GM21367 (cell line): ENCODE results near the gene DNAJC27.

Source experiments
- ATAC-seq: cut with Tn5 transposase; IDR thresholded peaks from one replicate; pipeline ENCODE4 v1.9.1; 2021; ENCODE audit not compliant: unreplicated experiment

Gene DNAJC27

GRCh38 chr2:24970483-24971285, 1.1 kb downstream of the DNAJC27 start:
- no peak for ATAC-seq

DNA sequence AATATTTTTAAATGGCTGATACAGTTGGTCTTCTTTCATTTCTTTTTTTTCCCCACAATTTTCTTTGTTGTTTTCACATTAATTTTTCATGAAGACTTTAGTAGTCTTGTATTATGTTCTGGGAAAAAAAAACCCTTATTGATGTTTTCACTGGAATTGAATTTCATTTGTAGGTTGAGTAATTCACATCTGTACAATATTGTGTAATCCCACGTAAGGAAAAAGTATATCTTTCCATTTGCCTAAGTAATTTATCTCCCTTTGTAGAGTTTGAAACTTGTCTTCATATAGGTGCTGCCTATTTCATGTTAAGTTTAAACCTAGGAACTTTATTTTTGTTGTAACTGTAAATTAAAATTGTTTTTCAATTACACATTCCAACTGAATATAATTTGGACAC, 2.0 kb downstream of the DNAJC27 start:
- ATAC-seq, result no peak

DNA sequence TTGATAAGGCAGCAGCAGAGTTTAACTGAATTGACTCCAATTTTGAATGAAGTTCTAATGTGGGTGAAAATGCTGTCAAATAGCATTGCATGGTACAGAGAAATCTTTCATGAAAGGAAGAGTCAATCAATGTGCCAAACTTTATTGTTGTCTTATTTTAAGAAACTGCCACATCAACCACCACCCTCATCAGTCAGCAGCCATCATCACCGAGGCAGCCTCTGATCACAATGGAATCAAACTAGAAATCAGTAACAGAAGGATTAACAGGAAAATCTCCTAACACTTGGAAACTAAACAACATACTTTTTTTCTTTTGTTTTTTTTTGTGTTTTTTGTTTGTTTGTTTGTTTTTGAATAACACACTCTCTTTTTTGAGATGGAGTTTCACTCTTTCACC, 9.9 kb downstream of the DNAJC27 start:
- no peak for ATAC-seq

DNA sequence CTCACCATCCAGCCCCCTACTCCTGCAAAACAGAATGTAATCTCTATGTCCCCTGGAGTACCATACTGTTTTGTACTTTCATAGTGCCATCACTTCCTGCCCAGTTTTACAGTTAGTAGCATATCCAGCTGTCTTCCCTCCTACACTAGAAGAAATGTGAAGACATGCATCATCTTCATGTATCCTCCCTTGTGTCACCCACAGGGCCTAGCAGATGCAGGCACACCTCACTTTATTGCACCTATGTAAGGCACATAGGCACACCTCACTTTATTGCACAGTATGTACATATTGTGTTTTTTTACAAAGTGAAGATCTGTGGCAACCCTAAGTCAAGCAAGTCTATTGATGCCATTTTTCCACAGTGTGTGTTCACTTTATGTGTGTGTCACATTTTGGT, 12.0 kb downstream of the DNAJC27 start:
- no peak for ATAC-seq

GRCh38 chr2:24958411-24958935, 13.3 kb downstream of the DNAJC27 start:
- no peak for ATAC-seq

DNA sequence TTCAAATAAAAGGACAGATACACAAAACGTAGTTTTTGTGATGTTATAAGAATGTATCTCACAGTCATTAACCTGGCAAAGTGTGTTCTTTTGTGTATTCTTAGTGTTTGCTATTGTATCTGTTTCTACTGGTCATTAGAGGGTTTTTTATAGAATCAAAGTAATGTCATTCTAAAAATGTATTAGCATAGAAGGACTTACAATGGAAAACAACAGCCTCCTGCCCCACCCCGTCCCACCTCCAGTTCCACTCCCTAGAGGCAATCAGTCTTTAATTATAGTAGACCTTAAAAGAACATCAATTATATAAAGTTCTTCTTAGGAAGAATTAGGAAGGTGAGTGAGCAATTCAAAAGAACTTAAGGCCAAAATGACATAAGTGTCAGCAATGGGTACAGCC, 13.8 kb downstream of the DNAJC27 start:
- ATAC-seq, result no peak

- ATAC-seq, result no peak
These were observed 14.5 kb downstream of the DNAJC27 start for GRCh38 chr2:24957221-24957620.

DNA sequence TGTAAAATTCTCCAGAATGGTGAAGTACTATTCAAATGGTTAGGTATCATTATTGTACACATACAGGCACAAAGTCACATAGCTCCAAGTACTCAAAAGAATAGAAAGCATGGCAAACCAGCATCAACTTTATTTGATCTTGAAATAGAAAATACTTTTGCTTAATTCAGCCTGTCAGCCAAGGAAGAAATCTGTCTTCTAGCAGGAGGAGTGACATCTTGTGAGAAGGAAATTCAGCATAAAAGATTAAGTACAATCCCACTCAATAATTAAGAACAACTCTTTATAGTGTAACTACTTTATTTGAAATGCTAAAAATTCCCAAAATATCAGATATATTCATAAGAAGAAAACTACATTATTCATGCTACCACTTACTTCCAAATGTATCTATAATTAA, 15.8 kb downstream of the DNAJC27 start:
- ATAC-seq, result no peak

DNA sequence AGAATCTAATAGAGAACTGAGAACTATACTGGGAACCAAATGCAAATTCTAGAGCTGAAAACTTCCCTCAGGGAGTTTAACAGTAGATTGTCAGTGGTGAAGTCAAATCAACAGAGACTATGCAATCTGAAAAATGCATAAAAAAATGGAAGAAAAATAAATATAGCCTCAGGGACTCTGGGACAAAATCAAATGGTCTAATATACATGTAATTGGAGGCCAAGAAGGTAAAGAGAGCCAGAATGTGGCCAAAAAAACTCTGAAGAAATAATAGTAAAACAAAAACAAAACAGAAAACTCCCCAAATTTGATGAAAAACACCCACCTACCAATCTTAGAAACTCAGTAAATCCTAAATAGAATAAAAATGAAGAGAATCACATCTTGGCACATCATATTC, 16.5 kb downstream of the DNAJC27 start:
- ATAC-seq, result no peak

DNA sequence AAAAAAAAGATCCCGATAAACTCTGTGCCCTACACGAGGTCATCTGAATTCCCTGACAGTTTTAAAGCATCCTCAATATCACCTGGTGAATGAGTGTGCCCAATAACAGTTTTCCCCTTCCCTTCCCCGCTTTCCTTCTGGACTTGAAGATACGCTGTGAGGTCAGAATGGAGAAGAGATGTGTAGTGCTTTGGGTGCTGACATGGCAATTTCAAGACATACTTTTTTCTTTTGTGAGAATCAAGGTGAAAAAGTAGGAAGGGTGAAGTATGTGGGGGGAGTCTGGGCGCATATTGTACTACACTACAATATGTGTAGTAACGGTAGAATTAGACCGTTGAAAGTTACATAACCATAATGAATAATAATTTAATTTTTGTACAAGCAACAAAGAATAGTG, 21.7 kb downstream of the DNAJC27 start:
- no peak for ATAC-seq

DNA sequence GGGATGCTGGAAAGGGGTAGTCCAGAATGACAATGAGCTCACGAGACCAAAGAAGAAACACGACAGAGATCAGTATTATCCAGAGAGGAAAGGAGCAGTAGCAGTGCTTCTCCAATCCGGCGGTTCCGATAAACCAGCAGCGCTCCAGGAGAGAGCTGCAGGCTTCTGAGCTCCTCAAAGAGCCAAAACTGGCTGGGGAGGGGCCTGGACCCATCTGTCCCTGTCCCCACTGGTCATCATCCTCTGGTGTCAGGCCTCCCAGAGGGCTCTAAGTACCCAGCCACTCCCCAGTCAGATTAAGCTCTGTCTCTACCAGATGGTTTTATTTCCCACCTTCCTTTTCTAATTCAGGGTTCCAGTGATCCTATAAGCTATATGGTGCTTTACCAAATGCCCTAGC, 23.2 kb downstream of the DNAJC27 start:
- no peak for ATAC-seq

GRCh38 chr2:24947561-24948157, 24.1 kb downstream of the DNAJC27 start:
- ATAC-seq, result no peak

GRCh38 chr2:24945907-24946306, 25.8 kb downstream of the DNAJC27 start:
- ATAC-seq, result no peak

- ATAC-seq, result no peak
These were observed 28.2 kb downstream of the DNAJC27 start for GRCh38 chr2:24943427-24944053.

DNA sequence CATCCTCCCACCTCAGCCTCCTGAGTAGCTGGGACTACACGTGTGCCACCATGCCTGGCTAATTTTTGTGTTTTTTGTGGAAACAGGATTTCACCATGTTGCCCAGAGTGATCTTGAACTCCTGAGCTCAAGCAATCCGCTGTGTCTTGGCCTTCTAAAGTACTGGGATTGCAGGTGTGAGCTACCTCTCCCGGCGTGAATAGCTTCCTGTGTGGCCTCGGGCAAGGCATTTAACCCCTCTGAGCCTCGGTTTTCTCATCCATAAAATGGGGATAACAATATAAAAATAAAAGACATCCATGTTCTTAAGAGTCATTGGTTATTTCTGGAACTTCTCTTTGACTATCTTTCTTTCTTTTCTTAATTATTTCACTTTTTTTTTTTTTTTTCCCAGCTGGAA, 32.4 kb downstream of the DNAJC27 start:
- no peak for ATAC-seq

GRCh38 chr2:24937236-24937635, 34.5 kb downstream of the DNAJC27 start:
- ATAC-seq, result no peak

DNA sequence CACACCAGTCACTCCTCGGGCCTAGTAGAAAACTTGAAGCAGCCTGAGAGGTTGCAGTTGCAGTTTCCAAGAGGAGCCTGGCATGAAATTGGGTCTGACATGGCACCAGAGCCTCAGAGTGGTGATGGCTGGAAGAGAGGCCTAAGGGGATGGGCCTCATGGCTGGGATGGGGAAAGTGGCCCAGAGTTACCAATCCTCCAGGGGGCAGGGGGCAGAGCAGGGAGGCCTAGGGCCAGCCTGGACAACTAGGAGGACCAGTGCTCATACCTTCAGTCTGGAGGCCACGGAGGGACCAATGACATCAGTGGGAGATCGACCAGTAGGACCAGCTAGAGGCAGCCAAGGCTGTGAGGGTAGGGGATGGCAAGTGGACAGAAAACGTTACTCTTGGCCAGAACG, 36.6 kb downstream of the DNAJC27 start:
- no peak for ATAC-seq

- ATAC-seq, result no peak
These were observed 39.0 kb downstream of the DNAJC27 start for GRCh38 chr2:24932715-24933114.

DNA sequence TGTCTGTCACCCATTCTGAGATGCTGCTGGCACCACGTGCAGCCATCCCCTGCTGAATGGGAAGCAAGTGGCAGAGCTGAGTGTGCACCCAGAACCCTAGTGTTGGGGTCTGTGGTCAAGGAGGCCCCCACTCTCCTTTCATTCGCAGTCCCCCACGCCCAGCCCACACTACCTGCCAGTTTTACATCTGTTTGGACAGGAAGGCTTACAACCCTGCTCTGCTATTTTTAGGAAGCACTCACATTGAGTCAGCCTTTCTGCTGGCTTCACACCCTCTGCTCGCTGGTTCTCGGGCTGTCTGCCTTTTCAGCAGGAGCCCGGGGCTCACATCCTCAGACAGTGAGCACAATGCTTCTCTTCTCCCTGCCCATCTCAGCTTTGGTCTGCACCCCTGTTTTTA, 41.0 kb downstream of the DNAJC27 start:
- peak; percentile 77 for ATAC-seq

DNA sequence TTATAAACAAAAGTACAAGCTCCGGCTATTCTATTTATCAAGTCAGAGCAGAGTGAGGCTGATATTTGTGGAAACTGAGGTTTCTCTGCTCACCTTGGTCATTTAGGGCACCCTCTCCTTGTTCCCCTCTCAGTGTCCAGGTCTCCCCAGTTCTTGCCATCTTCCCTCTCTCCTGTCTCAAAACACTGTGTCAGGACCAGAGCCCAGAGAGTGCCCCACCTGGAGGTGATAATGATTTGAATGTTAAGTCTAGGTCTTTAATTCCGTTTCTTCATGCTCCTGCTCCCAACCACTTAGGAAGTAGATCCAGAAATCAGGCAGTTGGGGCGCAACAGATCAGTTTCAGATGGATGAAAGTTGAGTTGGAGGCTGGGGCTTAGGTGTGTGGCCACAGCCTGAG, 42.5 kb downstream of the DNAJC27 start:
- ATAC-seq, result no peak

DNA sequence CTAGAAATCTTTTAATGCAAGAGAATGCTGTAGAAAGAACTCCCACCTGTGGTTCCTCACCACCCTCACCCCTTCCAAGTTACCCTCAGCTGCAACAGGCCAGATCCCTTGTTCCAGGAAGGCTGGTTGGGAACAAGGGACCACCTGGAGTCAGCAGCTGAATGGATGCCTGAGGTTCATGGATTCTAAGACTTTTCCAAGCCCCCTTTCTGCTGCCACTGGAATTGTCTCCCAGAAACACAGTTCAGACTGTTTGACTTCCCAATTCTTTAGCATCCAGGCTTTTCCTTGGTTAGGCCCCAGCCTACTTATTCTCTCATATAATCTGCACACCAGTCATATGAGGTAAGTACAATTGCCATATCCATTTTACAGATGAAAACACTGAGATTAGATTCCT, 43.7 kb downstream of the DNAJC27 start:
- ATAC-seq, result no peak

- ATAC-seq, result no peak
These were observed 45.0 kb downstream of the DNAJC27 start for GRCh38 chr2:24926602-24927252.
